GM12872 (cell line): ENCODE data around the gene CNNM2.

Experiments used
- TF ChIP-seq, protein P1 (sequence below): IDR thresholded peaks from 3 replicates; pipeline ENCODE4 v1.5.1; 2011; ENCODE audit warnings: low read depth, mild to moderate bottlenecking, low read length, moderate library complexity; ENCODE audit not compliant: insufficient read depth

The CNNM2 gene

GRCh38 chr10:103025696-103026095, 107.6 kb downstream of the CNNM2 start:
- TF ChIP-seq, protein P1, sequence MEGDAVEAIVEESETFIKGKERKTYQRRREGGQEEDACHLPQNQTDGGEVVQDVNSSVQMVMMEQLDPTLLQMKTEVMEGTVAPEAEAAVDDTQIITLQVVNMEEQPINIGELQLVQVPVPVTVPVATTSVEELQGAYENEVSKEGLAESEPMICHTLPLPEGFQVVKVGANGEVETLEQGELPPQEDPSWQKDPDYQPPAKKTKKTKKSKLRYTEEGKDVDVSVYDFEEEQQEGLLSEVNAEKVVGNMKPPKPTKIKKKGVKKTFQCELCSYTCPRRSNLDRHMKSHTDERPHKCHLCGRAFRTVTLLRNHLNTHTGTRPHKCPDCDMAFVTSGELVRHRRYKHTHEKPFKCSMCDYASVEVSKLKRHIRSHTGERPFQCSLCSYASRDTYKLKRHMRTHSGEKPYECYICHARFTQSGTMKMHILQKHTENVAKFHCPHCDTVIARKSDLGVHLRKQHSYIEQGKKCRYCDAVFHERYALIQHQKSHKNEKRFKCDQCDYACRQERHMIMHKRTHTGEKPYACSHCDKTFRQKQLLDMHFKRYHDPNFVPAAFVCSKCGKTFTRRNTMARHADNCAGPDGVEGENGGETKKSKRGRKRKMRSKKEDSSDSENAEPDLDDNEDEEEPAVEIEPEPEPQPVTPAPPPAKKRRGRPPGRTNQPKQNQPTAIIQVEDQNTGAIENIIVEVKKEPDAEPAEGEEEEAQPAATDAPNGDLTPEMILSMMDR: no peak

DNA sequence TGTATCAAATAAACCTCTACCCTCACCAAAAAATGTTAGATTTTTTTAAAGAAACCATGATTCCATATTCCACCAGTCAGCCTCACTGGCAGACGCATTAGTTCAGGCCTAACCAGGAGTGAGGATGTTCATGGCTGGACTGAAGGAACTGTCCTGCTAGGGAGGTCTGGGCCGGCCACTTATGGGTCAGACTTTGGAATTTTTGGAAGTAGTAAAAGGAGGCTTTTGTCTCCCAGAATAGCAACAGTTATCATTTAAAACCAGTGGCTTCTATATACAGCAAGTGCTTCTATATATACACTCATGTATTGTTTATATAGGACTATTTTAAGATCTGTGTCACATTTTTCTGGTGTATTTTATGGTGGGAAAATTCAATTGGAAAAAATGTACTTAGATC, 120.5 kb downstream of the CNNM2 start:
- TF ChIP-seq, protein P1: no peak

DNA sequence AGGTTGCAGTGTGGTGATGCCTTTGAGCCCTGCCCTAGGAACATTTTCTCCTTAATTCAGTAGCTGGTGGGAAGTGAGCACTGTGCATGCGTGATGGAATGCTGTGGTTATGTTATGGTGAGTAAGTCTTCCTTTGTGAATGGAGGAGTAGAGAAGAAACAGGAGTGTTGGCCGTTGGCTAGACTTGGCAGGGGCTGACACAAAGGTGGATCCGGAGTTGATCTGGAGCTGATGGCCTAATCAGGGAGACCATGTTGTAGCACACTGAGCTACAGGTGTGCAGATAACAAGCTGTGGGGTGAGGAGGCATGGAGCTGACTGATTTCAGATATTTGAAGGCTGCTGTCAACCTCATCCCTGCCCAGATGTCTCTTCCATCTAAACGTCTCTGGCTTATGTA, 122.3 kb downstream of the CNNM2 start:
- TF ChIP-seq, protein P1: no peak

GRCh38 chr10:103041391-103041790, 123.3 kb downstream of the CNNM2 start:
- TF ChIP-seq, protein P1: no peak

GRCh38 chr10:103042129-103042528, 124.0 kb downstream of the CNNM2 start:
- TF ChIP-seq, protein P1: no peak

- TF ChIP-seq, protein P1: no peak
These were observed 124.8 kb downstream of the CNNM2 start for GRCh38 chr10:103042908-103043307.

GRCh38 chr10:103044942-103045489, 126.9 kb downstream of the CNNM2 start:
- TF ChIP-seq, protein P1: no peak

DNA sequence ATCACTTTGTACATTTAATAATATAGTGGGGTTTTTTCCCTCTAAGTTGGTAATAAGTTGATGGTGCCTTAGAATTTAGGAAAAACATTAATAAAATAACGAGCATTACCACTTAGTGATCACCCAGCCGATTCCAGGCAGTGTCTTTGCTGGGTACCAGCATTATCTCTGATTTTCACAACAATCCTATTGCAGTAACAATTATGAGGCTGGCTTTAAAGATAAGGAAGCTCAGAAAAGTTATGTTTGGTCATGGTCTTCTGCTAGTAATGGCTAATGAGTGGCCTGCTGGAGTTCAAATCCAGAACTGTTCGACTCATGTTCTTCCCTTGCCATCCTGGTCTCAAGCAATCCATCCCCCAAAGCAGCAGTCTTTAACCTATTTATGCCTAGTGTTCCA, 127.9 kb downstream of the CNNM2 start:
- TF ChIP-seq, protein P1: no peak
